A673 (cell line): Measurements from ENCODE around the gene BSDC1. TPM values are rescaled to one million over a fixed set of nuclear protein-coding genes. Genes with fewer than 3 reads are reported as not detected.

ENCODE experiments used
- BruUV-seq: library from RNA; stranded (reverse); fragments of 400-500 nt; replicated peaks from 2 replicates; lab custom pipeline; 2021; lab: Mats Ljungman, UMichigan
- CTCF ChIA-PET: fragments of 300-600 bp; sonication (Branson Sonifier 250); formaldehyde crosslinking; loops from one replicate; lab custom pipeline; 2022; ENCODE audit warnings: antibody characterized with exemption; lab: Charles Lee
- POLR2A ChIA-PET: fragments of 300-600 bp; sonication (Branson Sonifier 250); formaldehyde crosslinking; loops from one replicate; lab custom pipeline; 2022; ENCODE audit warnings: antibody characterized with exemption; ENCODE audit not compliant: low non-redundant PET; lab: Charles Lee
- DNase-seq: peaks from one replicate; pipeline ENCODE4 v3.0.0-alpha.2; 2015; ENCODE audit warnings: low spot score
- H3K27ac ChIP-seq: fragments of 200-600 bp; sonication (generic); 2 replicates; pipeline ENCODE4 v1.5.1; 2016; ENCODE audit warnings: mixed run types, low read depth, mild to moderate bottlenecking, mixed read lengths, antibody characterized with exemption, low read length; ENCODE audit not compliant: poor library complexity, severe bottlenecking
- H3K27me3 ChIP-seq: fragments of 200-600 bp; sonication (generic); replicated peaks from 2 replicates; pipeline ENCODE4 v1.6.1; 2017; ENCODE audit warnings: mixed run types, low read depth, mild to moderate bottlenecking, mixed read lengths, antibody characterized with exemption, low read length; ENCODE audit not compliant: insufficient read depth, poor library complexity
- H3K36me3 ChIP-seq: fragments of 200-600 bp; sonication (generic); 2 replicates; pipeline ENCODE4 v1.6.1; 2016; ENCODE audit warnings: mixed run types, mild to moderate bottlenecking, mixed read lengths, antibody characterized with exemption, low read length; ENCODE audit not compliant: insufficient read depth, poor library complexity, severe bottlenecking
- H3K4me1 ChIP-seq: fragments of 200-600 bp; sonication (generic); 2 replicates; pipeline ENCODE4 v1.6.1; 2017; ENCODE audit warnings: mixed run types, mild to moderate bottlenecking, mixed read lengths, antibody characterized with exemption, low read length; ENCODE audit not compliant: insufficient read depth, poor library complexity, severe bottlenecking
- H3K4me3 ChIP-seq: fragments of 200-600 bp; sonication (generic); 2 replicates; pipeline ENCODE4 v1.5.1; 2016; ENCODE audit warnings: low read depth, mixed run types, mild to moderate bottlenecking, mixed read lengths, low read length; ENCODE audit not compliant: poor library complexity, severe bottlenecking
- H3K9me3 ChIP-seq: fragments of 200-600 bp; sonication (generic); 2 replicates; pipeline ENCODE4 v1.6.1; 2016; ENCODE audit warnings: mixed run types, low read depth, mild to moderate bottlenecking, mixed read lengths, antibody characterized with exemption, low read length; ENCODE audit not compliant: poor library complexity, severe bottlenecking
- EZH2 ChIP-seq: fragments of 200-600 bp; sonication (generic); IDR thresholded peaks from 2 replicates; pipeline ENCODE4 v1.6.1; 2017; ENCODE audit warnings: borderline replicate concordance, low read depth, mild to moderate bottlenecking, mixed read lengths, antibody characterized with exemption, low read length; ENCODE audit not compliant: poor library complexity, severe bottlenecking
- intact Hi-C: fragments of 100-400 bp; cut with micrococcal nuclease; formaldehyde crosslinking; loops from one replicate; pipeline ENCODE4 v1.10.0; 2022; ENCODE audit not compliant: unreplicated experiment
- total RNA-seq: library from RNA; stranded (reverse); gene quantifications from 2 replicates; pipeline ENCODE4 v1.2.3, GENCODE V29; 2021
- TF ChIP-seq, protein P1 (sequence below): fragments of 300-800, 200-600 bp; sonication (generic); conservative IDR thresholded peaks from 2 replicates; pipeline ENCODE4 v1.5.1; 2017; ENCODE audit warnings: low read depth, mild to moderate bottlenecking, antibody characterized with exemption, low read length, moderate library complexity, mixed read lengths

BSDC1 gene
- total RNA-seq, 1 experiment from 2014 or later: 48.0 TPM

DNA sequence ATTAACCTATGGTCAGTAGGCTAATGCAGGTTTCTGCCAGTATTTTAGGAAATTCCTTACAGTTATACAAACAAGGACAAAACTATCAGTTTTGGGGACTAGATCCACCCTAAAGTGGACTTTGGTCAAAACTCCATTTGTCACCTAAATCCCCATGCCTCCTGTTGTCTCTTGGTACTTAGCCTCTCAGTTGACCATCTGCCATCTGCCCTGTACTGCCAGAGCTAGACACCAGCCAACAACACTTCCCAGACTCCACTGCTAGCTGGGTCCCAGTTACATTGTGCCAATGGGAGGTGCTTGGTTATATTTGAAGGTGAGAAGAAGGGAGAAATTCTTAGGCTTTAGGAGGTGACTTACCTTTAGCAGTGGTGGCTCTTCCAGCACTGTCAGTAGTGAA is 17.0 kb upstream of the BSDC1 start:
- Histone ChIP-seq H3K27ac (no peak overlapping the region), H3K36me3 (no peaks in the 10 kb centered on the region), H3K27me3 (no peaks in the 10 kb centered on the region), H3K9me3 (peaks cover 6% of the 10 kb centered on the region), H3K4me3 (no peak overlapping the region), H3K4me1 (no peaks in the 10 kb centered on the region)
- intact Hi-C loops: loop anchor here (5.0 kb wide), 1 partner anchor 194 kb away; no protein-coding TSS in a partner anchor
- CTCF ChIA-PET: no interaction called here
- no TSS peak for BruUV-seq
- no peak for TF ChIP-seq EZH2
- TF ChIP-seq, protein P1, sequence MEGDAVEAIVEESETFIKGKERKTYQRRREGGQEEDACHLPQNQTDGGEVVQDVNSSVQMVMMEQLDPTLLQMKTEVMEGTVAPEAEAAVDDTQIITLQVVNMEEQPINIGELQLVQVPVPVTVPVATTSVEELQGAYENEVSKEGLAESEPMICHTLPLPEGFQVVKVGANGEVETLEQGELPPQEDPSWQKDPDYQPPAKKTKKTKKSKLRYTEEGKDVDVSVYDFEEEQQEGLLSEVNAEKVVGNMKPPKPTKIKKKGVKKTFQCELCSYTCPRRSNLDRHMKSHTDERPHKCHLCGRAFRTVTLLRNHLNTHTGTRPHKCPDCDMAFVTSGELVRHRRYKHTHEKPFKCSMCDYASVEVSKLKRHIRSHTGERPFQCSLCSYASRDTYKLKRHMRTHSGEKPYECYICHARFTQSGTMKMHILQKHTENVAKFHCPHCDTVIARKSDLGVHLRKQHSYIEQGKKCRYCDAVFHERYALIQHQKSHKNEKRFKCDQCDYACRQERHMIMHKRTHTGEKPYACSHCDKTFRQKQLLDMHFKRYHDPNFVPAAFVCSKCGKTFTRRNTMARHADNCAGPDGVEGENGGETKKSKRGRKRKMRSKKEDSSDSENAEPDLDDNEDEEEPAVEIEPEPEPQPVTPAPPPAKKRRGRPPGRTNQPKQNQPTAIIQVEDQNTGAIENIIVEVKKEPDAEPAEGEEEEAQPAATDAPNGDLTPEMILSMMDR: no peak
- POLR2A ChIA-PET: no interaction called here
- DNase-seq: no peak

DNA sequence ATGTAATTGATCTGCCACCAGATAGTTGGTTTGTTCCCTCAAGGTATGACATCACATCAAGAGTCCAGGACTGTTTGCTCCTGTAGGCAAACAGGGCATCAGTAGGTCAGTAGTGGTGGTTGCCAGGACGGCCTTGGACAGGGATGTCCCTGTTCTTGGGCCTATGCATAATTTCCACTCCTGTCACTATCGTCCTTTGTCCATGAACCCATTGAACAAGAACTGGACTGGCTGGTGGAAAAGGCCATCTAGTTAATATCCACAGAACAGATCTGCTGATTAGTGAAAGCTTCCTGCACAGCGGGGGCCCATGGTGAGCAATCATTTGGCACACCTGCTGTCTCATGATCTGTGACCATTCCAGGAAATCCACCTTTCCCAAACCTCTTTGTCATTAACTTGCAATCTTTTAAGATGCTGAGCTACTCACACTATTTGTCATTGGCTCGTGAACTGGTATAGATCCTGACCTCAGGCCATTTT is 12.4 kb upstream of the BSDC1 start:
- no peak overlapping the region for H3K4me3 ChIP-seq
- POLR2A ChIA-PET: no interaction called here
- no peaks in the 10 kb centered on the region for H3K4me1 ChIP-seq
- intact Hi-C loops: no loop called here
- H3K9me3 ChIP-seq: no peaks in the 10 kb centered on the region
- DNase-seq: no peak
- H3K27me3 ChIP-seq: no peaks in the 10 kb centered on the region
- no TSS peak for BruUV-seq
- TF ChIP-seq, protein P1: no peak
- no peak for TF ChIP-seq EZH2
- CTCF ChIA-PET: no interaction called here
- H3K27ac ChIP-seq: no peak overlapping the region
- H3K36me3 ChIP-seq: no peaks in the 10 kb centered on the region

DNA sequence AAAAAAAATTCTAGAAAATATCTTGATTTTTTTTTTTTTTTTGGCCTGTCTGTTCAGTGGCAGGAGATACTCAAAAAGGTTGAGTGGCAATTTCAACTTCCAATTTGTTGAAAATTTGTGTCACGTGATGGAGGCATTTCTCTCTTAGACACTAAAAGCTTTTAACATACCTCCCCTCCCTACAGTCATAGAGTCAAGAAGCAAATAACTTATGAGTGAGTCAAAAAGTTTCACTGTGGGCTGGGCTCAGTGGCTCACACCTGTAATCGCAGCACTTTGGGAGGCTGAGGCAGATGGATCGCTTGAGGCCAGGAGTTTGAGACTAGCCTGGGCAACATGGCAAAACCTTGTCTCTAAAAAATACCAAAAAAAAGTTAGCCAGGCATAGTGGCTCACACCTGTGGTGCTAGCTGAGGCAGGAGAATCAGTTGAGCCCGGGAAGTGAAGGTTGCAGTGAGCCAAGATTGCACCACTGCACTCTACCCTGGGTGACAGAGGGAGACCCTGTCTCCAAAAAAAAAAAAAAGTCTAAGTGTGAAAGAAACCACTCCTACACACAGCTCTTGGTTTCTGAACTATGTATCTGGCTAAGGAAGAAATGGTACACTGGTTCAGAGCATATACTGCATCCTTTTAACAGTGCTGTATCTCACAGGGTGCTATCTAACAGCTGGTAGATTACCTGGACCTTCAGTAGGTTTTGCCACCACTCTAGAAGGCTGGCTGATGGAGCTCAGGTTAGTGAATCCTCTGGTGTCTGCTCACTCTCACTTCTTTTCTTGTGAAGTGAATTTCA is 11.6 kb upstream of the BSDC1 start:
- H3K27me3 ChIP-seq: no peaks in the 10 kb centered on the region
- intact Hi-C loops: no loop called here
- CTCF ChIA-PET: no interaction called here
- no peak overlapping the region for H3K27ac ChIP-seq
- POLR2A ChIA-PET: no interaction called here
- no peaks in the 10 kb centered on the region for H3K4me1 ChIP-seq
- TF ChIP-seq, protein P1: no peak
- no peak for TF ChIP-seq EZH2
- H3K9me3 ChIP-seq: no peaks in the 10 kb centered on the region
- no peak overlapping the region for H3K4me3 ChIP-seq
- H3K36me3 ChIP-seq: no peaks in the 10 kb centered on the region
- BruUV-seq: no TSS peak
- no peak for DNase-seq
